PC-9 (cell line): Measurements from ENCODE around the gene CFAP61. TPM values are rescaled to one million over a fixed set of nuclear protein-coding genes. Genes with fewer than 3 reads are reported as not detected.

Experiments used
- BruUV-seq: library from RNA; stranded (reverse); fragments of 400-500 nt; replicated peaks from 2 replicates; lab custom pipeline; 2021; lab: Mats Ljungman, UMichigan
- CTCF ChIA-PET: fragments of 300-600 bp; sonication (Branson Sonifier 250); formaldehyde crosslinking; loops from one replicate; lab custom pipeline; 2022; ENCODE audit warnings: antibody characterized with exemption; lab: Charles Lee
- POLR2A ChIA-PET: fragments of 300-600 bp; sonication (Branson Sonifier 250); formaldehyde crosslinking; loops from one replicate; lab custom pipeline; 2022; ENCODE audit warnings: antibody characterized with exemption; ENCODE audit not compliant: unreplicated experiment; lab: Charles Lee
- DNase-seq, 2 experiments: peaks; one replicate each; pipeline versions ENCODE4 v3.0.0 to v3.0.0-alpha.2; 2015 to 2022; ENCODE audit warnings: mixed read lengths in 1 of 2
- H2AFZ ChIP-seq: fragments of 200-600 bp; sonication (generic); 2 replicates; pipeline ENCODE4 v1.8.1; 2017; ENCODE audit warnings: antibody characterized with exemption
- H3F3A ChIP-seq: fragments of 200-600 bp; sonication (generic); 2 replicates; pipeline ENCODE4 v1.8.1; 2017; ENCODE audit warnings: antibody characterized with exemption, mild to moderate bottlenecking, low read depth; ENCODE audit not compliant: insufficient read depth
- H3K27ac ChIP-seq: fragments of 200-600 bp; sonication (generic); 2 replicates; pipeline ENCODE4 v1.6.1; 2016; ENCODE audit warnings: mixed run types
- H3K27me3 ChIP-seq: fragments of 200-600 bp; sonication (generic); 2 replicates; pipeline ENCODE4 v1.6.1; 2016; ENCODE audit warnings: low read depth, mixed run types; ENCODE audit not compliant: insufficient read depth
- H3K36me3 ChIP-seq: fragments of 200-600 bp; sonication (generic); 2 replicates; pipeline ENCODE4 v1.6.1; 2016; ENCODE audit warnings: low read depth, mixed run types
- H3K4me1 ChIP-seq: fragments of 200-600 bp; sonication (generic); replicated peaks from 2 replicates; pipeline ENCODE4 v1.6.1; 2016; ENCODE audit warnings: mixed run types; ENCODE audit not compliant: insufficient read depth
- H3K4me2 ChIP-seq: fragments of 200-600 bp; sonication (generic); 2 replicates; pipeline ENCODE4 v1.6.1; 2017; ENCODE audit warnings: mixed run types
- H3K4me3 ChIP-seq: fragments of 200-600 bp; sonication (generic); 2 replicates; pipeline ENCODE4 v1.6.1; 2016; ENCODE audit warnings: mixed run types
- H3K79me2 ChIP-seq: fragments of 200-600 bp; sonication (generic); 2 replicates; pipeline ENCODE4 v1.6.1; 2017; ENCODE audit warnings: low read depth, mixed run types
- H3K9me2 ChIP-seq: fragments of 200-600 bp; sonication (generic); 2 replicates; pipeline ENCODE4 v1.8.1; 2017; ENCODE audit warnings: mild to moderate bottlenecking; ENCODE audit not compliant: insufficient read depth
- H3K9me3 ChIP-seq: fragments of 200-600 bp; sonication (generic); 2 replicates; pipeline ENCODE4 v1.8.1; 2016; ENCODE audit warnings: low read depth; ENCODE audit not compliant: insufficient read depth
- H4K20me1 ChIP-seq: fragments of 200-600 bp; sonication (generic); 2 replicates; pipeline ENCODE4 v1.8.1; 2017; ENCODE audit not compliant: insufficient read depth
- CTCF ChIP-seq: fragments of 200-600 bp; sonication (generic); conservative IDR thresholded peaks from 2 replicates; pipeline ENCODE4 v1.6.1; 2017; ENCODE audit warnings: mixed run types, antibody characterized with exemption, mild to moderate bottlenecking, moderate library complexity
- EZH2 ChIP-seq: fragments of 200-600 bp; sonication (generic); IDR thresholded peaks from 2 replicates; pipeline ENCODE4 v1.8.0; 2017; ENCODE audit warnings: antibody characterized with exemption, low read depth
- intact Hi-C: fragments of 100-400 bp; cut with micrococcal nuclease; formaldehyde crosslinking; loops from one replicate; pipeline ENCODE4 v1.10.0; 2022; ENCODE audit not compliant: unreplicated experiment
- total RNA-seq: library from RNA; stranded (reverse); gene quantifications from 2 replicates; pipeline ENCODE4 v1.2.3, GENCODE V29; 2021

CFAP61 gene
- total RNA-seq, 1 experiment from 2014 or later = 2.6 TPM

DNA sequence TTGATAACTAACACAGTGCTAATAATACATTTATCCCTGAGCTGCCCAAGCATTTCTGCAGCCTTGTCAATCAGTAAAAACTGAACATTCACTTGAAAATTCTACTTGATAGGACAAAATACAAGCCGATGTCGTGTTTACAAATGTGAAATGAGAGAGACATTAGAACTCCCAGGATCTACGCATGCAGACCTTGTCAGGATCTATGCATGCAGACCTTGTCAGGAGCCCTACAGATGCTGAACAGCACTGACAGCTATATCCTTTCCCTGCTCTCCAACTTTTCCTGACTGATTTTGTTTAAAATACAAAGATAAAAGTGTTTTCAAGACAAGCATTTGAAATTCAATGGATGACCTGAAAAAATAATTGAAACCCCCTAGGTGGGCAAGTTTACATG is 344.5 kb downstream of the CFAP61 start:
- BruUV-seq = no TSS peak

GRCh38 chr20:20398123-20398522 is 345.8 kb downstream of the CFAP61 start:
- intact Hi-C loops = no loop called here
- Histone ChIP-seq H3K79me2 (no peaks in the 10 kb centered on the region), H3K4me3 (no peak overlapping the region), H4K20me1 (no peaks in the 10 kb centered on the region), H3K27me3 (no peaks in the 10 kb centered on the region), H3K9me2 (no peaks in the 10 kb centered on the region), H3K36me3 (no peaks in the 10 kb centered on the region), H3K27ac (no peak overlapping the region), H3K4me2 (no peak overlapping the region), H3K9me3 (no peaks in the 10 kb centered on the region), H3K4me1 (no peaks in the 10 kb centered on the region), H2AFZ (no peak overlapping the region), H3F3A (no peaks in the 10 kb centered on the region)
- no peak for DNase-seq
- TF ChIP-seq CTCF = no peak
- no peak for TF ChIP-seq EZH2
- no TSS peak for BruUV-seq
- CTCF ChIA-PET = no interaction called here
- POLR2A ChIA-PET = no interaction called here

More for the DNA sequence above, 344.5 kb downstream of the CFAP61 start:
- Histone ChIP-seq H3K4me2 (no peak overlapping the region), H3K9me3 (no peaks in the 10 kb centered on the region), H3K4me1 (no peaks in the 10 kb centered on the region), H3F3A (no peaks in the 10 kb centered on the region), H3K4me3 (no peak overlapping the region), H3K79me2 (no peaks in the 10 kb centered on the region), H3K36me3 (no peaks in the 10 kb centered on the region), H3K9me2 (no peaks in the 10 kb centered on the region), H3K27ac (no peak overlapping the region), H4K20me1 (no peaks in the 10 kb centered on the region), H2AFZ (no peak overlapping the region), H3K27me3 (no peaks in the 10 kb centered on the region)
- intact Hi-C loops = no loop called here
- no peak for TF ChIP-seq CTCF
- TF ChIP-seq EZH2 = no peak
- DNase-seq = no peak
- POLR2A ChIA-PET = no interaction called here
- CTCF ChIA-PET = no interaction called here

DNA sequence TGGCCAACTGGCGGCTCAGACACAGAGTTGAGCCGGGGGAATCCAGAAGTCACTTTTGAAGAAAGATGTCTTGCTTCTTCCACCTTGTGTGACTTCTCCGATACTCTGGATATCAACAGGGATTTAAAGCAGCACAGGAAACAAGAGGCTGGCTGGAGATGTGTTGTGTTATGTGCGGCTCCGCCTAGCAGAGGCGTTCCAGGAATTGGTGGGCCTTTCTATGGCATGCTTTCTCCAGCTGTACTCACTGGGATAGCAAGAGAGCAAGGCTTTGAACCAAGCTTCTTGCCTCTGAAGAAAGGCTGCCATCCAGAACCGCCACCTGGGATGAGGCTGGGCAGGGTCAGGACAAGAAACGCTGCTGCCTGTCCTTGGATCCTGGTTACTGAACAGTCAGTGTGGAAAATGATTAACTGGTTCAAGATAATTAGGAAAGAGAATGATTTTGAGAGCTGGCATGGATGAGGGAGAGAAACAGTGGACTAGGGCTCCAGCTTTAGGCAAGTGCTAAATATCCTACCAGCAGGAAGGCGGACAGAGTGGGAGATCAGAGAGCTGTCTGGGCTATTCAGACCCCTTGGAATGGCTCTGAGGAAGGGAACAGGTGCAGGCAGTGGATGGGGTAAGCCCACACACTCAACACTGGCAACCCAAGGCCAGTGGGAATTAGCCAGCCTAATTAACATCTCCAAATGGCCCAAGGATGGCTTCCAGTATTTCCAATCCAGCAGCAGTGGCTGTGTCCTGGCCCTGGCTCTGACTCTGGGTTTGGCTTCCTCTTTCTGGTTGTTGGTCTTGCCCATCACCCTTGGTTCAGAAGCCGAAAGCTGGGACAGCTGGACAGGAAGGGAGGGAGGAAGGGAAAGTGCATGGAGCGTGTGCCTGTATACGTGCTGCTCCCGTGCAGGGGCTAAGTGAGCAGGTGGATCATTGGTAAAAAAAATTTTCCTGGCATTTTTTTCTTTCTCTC is 347.5 kb downstream of the CFAP61 start:
- TF ChIP-seq EZH2 = no peak
- no peak for TF ChIP-seq CTCF
- no peak for DNase-seq
- ChIA-PET POLR2A (no interaction called here), CTCF (no interaction called here)
- Histone ChIP-seq H3K4me2 (no peak overlapping the region), H3F3A (no peaks in the 10 kb centered on the region), H4K20me1 (no peaks in the 10 kb centered on the region), H2AFZ (no peak overlapping the region), H3K79me2 (no peaks in the 10 kb centered on the region), H3K27ac (no peak overlapping the region), H3K9me2 (no peaks in the 10 kb centered on the region), H3K27me3 (no peaks in the 10 kb centered on the region), H3K9me3 (no peaks in the 10 kb centered on the region), H3K4me3 (no peak overlapping the region), H3K4me1 (no peaks in the 10 kb centered on the region), H3K36me3 (no peaks in the 10 kb centered on the region)
- BruUV-seq = no TSS peak
- intact Hi-C loops = no loop called here
